HG02981 (cell line): ENCODE measurements around the gene EHMT1.

Experiments
- ATAC-seq: cut with Tn5 transposase; IDR thresholded peaks from one replicate; pipeline ENCODE4 v1.9.1; 2021; ENCODE audit warnings: mild to moderate bottlenecking, moderate library complexity; ENCODE audit not compliant: unreplicated experiment

EHMT1 gene

GRCh38 chr9:137690930-137691645 is 72.3 kb downstream of the EHMT1 start:
- ATAC-seq, result no peak

DNA sequence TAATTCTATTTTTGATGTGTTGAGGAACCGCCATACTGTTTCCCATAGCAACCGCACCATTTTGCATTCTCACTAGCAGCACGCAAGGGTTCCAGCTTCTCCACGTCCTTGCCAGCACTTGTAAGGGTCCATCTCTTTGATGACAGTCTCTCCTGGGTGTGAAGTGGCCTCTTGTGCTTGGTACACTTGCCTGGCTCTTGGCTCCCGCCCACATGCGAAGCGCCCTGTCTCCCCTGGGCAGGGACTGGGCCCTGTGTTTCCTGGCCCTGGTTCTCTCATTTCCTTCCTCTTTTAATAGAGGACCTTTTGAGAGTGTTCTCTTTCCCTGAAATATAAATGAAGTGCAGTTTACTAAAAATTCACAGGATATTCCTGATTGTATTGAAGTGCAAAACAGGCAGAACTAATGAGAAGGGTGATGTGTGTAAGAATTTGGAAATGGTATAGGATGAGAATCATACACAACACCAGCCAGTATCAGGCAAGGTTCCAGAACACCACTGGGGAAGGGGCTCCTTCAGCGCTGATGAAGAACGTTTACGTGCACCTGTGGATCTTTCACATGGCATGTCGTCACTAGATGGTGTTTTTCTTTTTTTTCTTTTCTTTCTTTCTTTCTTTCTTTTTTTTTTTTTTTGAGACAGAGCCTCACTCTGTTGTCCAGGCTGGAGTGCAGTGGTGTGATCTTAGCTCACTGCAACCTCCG is 73.0 kb downstream of the EHMT1 start:
- no peak for ATAC-seq

DNA sequence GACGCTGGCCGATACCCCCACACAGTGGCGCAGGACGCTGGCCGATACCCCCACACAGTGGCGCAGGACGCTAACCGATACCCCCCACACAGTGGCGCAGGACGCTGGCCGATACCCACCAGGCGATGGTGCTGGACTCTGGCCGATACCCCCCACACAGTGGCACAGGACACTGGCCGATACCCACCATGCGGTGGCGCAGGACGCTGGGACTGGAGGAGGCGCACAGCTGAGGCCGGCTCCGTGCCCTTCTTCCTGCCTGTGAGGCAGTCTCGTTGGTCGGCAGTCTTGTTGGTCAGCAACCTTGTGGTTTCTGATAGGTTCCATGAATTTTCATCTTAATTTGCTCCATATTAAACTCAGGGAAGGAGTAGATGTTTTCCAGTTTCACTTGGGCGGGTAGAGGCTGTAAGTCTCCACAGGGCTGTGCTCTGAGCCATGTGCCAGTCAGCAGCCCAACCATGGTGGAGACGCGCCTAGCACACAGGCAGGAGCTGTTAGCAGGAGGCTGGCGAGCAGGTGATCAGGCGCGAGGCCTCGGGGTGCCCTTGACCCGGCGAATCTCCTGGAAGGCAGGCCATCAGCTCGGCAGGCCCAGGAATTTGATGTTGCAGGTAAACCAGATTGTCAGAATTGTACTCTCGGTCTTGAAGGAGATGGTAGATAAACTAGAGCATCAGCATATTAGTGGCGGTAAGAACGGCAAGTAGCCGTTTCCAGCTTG is 75.6 kb downstream of the EHMT1 start:
- ATAC-seq, result no peak

DNA sequence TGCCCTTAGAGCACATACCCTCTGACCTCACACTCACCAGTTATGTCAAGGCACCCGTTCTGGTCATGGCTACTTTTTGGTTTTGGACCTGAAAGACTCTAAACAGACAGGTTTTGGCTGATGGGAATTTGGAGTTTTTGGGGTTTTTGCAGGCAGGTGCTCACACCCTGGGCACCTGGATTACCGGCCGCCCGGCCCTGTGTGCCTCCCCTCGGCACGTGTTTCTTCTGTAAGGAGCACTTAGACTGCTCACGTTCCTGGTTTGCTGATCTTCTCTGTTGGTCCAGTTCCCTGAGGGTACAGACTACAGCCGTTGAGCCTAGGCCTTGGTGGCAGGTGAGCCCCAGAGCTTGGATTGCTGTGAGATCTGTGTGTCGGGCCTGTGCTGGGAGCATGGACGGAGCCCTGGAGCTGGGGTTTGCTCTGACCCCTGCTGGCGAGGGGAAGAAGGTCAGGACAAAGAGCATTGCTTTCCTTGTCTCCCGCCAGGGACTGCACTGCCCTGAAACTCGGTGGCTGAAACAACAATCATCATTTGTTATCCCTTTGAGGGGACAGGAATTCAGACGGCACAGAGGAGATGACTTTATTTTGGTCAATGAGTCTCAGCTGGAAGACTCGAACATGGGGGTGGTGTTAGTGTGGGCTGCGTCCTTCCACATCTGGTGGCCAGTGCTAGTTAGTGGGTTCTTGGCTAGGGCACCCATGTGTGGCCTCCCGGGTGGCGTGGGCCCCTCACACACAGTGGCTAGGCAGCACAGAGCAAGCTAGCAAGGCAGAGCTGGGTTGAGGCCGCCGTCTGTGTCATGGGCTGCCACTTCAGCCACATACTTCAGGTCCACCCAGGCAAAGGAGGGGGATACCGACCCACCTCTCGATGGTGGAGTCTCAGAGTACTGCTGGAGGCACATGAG is 76.4 kb downstream of the EHMT1 start:
- no peak for ATAC-seq

- ATAC-seq, result no peak
Measured at GRCh38 chr9:137696136-137696925, 77.5 kb downstream of the EHMT1 start.

DNA sequence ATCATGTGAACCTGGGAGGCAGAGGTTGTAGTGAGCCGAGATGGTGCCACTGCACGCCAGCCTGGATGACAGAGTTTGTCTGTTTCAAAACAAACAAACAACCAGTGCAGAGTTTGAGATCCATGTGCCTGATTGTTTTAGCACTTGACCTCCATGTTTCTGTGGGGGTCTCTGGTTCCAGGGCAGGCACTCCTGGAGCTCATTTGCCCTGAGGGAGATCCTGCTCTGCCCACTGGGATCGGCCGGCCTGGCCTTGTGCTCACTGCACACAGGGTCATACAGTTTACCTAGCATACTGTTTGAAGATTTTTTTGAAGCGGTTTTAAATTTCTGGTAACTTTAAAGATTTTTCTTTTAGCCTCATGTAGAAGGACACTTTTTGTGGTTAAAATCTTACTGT is 78.4 kb downstream of the EHMT1 start:
- no peak for ATAC-seq

- ATAC-seq, result no peak
Measured at GRCh38 chr9:137697832-137698231, 79.0 kb downstream of the EHMT1 start.

DNA sequence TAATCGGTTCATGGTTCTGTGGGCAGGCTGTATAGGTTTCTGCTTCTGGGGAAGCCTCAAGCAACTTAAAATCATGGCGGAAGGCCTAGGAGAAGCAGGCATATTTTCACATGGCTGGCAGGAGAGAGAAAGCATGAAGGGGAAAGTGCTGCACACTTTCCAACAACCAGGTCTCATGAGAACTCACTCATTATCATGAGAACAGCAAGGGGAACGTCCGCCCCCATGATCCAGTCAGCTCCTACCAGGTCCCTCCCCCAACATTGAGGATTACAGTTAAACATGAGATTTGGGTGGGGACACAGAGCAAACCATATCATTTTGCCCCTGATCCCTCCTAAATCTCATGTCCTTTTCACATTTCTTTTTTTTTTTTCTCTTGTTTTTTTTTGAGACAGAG is 82.1 kb downstream of the EHMT1 start:
- no peak for ATAC-seq

- no peak for ATAC-seq
Measured at GRCh38 chr9:137702615-137703379, 84.0 kb downstream of the EHMT1 start.

- ATAC-seq, result no peak
Measured at GRCh38 chr9:137703842-137704508, 85.2 kb downstream of the EHMT1 start.

GRCh38 chr9:137705443-137705863 is 86.6 kb downstream of the EHMT1 start:
- ATAC-seq, result peak; percentile 69

DNA sequence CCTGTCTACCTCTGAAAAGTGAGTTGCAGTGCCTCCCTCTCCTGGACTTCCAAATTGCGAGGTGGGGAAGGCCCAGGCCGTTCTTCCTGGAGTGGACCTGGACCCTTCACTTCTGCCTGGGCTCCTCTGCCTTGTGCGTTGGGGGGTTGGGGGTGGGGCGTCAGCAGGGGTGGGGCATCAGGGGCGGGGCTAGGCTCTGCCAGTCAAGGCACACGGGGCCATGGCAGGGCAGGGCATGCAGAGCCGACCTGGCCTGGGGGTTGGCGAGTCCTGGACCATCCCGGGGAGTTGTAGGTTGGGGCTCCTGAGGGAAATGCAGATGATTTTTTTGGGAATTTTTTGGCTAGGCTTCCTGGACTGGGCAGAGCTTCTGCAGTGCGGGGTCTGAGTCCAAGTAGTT is 87.1 kb downstream of the EHMT1 start:
- ATAC-seq, result no peak

DNA sequence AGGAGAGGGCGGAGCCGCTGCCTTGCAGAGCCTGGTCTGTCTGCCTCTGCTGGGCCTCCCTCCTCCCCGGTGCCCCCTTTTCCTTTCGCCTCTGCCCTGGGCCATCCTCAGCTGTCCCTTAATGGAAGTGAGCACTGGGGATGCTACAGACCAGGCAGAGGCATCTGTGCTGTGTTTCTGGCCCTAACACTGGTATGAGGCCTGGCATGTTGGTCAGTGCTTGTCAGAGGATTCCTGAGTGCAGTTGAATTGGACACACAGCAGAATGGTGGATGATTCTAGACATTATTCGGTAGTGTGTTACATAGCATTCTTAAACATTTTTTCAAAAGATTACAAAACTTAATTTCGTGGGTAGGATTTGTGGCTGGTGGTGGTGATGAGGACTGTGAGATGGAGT is 88.6 kb downstream of the EHMT1 start:
- no peak for ATAC-seq

GRCh38 chr9:137708590-137709284 is 89.9 kb downstream of the EHMT1 start:
- no peak for ATAC-seq

- no peak for ATAC-seq
Measured at GRCh38 chr9:137709411-137710101, 90.8 kb downstream of the EHMT1 start.

DNA sequence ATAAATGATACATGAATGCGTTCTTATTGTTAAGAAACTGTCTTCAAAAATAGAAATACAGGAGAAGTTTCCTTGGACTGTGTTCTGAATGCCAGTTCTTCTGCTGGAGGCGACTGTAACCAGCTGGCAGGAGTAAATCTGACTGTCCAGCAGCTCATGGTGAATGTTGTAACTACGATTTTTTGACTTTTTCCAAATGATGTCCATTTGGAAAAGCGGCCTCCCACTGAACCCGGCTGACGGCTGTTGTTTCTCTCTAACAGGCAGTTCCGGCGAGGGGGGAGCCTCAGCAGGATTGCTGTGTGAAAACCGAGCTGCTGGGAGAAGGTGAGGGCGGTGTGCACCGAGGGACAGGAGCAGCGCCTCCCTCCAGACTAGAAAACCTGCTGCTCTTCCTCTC is 91.9 kb downstream of the EHMT1 start:
- no peak for ATAC-seq

DNA sequence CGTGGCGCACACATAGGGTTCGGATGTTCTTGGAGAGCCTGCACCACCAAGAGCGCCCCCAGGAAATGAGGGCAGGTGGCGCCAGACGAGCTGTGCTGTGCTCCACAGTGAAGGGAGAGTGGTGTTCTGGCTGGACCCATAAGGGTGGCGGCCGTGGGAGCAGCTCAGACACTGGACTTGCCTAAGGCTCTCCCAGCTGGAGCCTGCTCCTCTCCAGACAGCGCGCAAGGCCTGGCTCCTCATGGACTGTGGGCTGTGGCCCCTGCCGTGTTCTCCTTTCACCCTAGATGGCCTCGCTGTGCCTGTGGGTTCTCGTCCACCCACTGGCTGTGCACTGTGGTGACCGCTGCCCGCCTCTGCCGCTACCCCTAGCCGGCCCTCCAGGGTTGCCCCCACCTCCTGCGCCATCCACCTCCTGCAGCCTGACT is 92.9 kb downstream of the EHMT1 start:
- ATAC-seq, result no peak

DNA sequence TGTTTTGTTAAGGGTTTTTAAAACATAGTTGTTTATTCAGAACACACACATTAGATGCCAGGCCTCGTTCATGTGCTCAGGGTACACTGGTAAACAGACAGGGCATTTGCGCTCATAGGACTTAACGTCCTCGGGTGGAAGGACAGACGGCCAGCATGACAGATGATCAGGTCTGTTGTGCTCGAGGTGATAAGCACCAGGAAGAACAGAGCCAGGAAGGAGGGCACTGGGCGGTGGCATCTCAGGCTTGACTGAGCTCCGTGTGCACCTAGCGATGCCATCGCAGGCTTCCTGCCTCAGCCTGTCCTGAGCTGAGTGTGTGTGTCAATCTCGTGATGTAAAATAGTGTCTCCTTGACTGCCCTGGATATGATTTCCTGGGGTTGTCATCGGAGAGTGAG is 96.5 kb downstream of the EHMT1 start:
- ATAC-seq, result no peak
